Esophagus mucosa (tissue), 1 donor: Measurements from ENCODE around the gene CSF3R. TPM values are rescaled to one million over a fixed set of nuclear protein-coding genes. Genes with fewer than 3 reads are reported as not detected.

ENCODE experiments used
- ATAC-seq: fragments of 200-7000 bp; cut with Tn5 transposase; one replicate; pipeline ENCODE4 v1.9.1; 2020
- total RNA-seq: library from RNA; stranded (reverse); gene quantifications from one replicate; pipeline ENCODE4 v1.2.4, GENCODE V29; 2023
- donor health status: DM: yes; HTN: yes; CAD: no.

CSF3R gene
- 3.2 TPM for total RNA-seq

DNA sequence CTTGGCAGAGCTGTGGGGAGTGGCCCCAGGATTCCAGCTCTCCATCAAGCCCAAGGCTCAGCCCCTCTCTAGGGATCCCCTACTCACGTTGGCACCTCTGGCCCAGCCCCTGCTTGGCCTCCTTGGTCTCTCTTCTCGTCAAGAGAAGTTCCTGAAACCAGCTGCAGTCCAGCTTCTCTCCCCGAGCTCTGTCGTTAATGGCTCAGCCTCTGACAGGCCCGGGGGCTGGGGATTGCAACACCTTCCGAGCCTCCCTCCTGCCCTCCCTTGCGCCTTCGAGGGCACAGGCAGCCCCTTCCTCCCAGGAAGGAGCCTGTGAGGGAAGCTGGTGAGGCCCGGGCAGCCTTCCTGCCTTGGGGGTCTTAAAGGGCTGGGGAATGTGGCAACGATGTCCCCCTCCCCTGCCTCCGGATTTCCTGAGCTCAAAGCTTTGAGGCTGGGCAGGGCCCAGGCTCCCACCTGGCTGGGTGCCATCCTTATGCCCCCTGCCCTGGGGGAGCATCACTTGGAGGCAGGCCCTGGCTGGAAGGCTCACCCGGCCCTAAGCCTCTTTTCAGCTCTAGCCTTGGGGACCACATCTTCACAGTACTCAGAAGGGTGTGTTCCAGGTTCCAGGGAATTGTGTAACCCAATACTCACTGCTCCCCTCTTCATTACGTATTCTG, at the start of gene CSF3R:
TSS of gene CSF3R (minus strand) at position 190 of the 665 bp plus-strand sequence. CDS start 3,417 bp downstream, outside the sequence.
- no peak for ATAC-seq

DNA sequence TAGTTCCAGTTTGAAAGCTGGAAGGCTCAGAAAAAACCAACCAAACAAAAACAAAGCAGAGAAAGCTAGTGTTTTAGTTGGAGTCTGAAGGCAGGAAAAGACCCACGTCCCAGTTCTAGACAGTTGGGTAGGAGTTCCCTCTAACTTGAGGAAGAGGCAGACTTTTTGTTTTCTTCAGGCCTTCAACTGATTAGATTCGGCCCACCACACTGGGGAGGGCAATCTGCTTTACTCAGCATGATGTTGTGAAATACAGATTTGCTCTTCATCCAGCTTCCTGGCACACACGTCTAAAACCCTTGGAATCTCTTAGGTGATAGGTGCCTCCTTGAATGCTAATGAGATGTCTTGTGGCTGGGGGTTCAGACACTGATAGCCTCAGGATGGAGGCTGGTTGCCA, 49.1 kb upstream of the CSF3R start:
- ATAC-seq = no peak

GRCh38 chr1:36530791-36531190, 48.1 kb upstream of the CSF3R start:
- no peak for ATAC-seq

GRCh38 chr1:36530261-36530660, 47.5 kb upstream of the CSF3R start:
- ATAC-seq = no peak

- no peak for ATAC-seq
Observed at GRCh38 chr1:36529769-36530260, 47.1 kb upstream of the CSF3R start.

GRCh38 chr1:36528361-36529349, 45.9 kb upstream of the CSF3R start:
- ATAC-seq = peak; percentile 46

DNA sequence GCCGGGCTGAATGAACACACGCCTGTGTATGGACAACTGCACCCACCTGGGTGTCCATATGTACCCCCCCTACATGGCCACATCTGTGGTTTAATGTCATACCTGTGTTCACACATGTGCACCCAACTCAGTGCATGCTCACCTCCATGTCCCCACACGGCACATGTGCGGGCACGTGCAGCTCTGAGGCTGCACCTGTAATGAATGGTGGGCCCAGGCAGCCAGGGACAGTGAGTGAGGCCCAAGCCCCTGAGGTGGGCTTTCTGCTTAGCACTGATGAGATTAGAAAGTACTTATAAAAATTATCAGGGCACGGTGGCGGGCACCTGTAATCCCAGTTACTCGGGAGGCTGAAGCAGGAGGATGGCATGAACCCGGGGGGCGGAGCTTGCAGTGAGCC, 42.5 kb upstream of the CSF3R start:
- no peak for ATAC-seq

GRCh38 chr1:36524359-36525062, 41.8 kb upstream of the CSF3R start:
- ATAC-seq = no peak

DNA sequence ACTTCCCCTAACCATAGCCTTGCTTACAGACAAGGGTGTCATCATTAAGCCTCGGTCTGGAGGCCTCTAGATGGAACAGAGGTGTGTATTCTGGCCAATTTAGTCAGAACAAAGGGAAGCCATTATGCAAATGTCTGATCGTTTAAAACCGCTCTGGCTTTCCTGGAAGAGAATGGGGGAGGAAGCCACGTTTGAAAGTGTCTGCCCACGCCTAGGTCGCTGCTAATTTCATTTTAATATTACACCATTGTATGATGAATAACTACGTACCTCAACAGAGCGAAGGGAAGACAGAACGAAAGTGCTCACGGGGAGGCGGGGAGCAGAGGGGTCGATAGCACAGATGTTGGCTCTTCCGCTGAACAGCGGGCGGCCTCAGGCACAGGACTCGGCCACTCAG, 41.1 kb upstream of the CSF3R start:
- no peak for ATAC-seq

DNA sequence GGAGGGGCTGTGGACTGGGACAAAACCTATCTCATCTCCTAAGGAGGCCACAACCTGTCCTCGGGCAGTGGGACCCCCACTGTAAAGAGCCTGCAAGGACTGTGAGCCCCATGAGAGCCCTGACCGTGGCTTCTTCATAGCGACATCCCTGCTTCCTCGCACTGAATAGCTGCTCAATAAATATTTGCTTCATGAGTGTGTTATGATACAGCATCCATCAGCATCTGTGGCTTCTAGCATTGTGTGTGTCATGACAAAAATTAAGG, 40.5 kb upstream of the CSF3R start:
- ATAC-seq = no peak

DNA sequence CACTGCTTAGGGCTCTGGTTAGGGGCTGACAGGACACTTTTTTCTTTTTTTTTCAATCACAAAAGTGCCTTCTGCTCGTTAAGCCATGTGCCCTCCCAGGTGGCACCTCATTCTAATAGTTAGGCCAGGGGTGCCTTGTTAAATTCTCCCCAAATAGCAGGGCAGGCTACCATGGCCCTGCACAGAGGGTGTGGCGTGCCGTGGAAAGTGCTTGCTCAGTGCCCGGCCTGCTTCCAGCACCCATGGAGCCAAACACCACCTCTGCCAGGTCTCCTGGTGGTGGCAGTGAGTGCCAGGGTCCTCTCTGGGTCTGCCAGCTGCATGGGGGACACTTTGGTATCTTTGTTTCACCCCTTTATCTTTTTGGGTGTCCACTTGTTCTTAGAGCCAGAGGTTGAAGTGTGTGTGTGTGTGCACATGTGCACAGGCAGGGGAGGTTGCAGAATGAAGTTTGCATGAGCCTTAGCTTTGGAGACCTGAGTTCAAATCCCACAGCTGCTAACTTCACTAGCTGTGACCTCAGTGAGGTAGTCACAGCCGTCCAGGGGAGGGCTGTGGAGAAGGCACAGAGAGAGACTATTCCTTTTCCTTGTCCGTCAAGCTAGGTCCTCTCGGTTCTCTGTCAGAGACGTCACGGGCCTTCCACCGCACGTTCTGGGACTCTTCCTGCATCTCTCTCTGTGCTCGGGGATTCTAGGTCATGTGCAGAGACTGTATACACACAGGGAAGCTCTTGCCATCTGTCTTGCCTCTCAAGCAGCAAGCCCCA, 39.9 kb upstream of the CSF3R start:
- ATAC-seq = no peak

DNA sequence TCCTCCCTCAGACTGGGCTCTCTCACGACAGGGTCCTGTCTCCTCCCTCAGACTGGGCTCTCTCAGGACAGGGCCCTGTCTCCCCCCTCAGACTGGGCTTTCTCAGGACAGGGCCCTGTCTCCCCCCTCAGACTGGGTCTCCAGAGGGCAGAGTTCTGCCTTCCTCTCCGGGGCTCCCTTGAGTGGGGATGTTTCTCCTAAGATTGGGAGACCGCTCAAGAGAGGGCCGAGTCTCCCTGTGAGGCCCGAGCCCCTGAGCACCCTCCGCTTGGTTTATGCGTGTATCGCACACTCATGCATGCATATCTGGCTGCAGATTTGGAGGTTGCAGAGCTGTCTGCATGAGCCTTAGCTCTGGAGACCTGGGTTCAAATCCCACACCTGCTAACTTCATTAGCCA, 39.3 kb upstream of the CSF3R start:
- no peak for ATAC-seq

DNA sequence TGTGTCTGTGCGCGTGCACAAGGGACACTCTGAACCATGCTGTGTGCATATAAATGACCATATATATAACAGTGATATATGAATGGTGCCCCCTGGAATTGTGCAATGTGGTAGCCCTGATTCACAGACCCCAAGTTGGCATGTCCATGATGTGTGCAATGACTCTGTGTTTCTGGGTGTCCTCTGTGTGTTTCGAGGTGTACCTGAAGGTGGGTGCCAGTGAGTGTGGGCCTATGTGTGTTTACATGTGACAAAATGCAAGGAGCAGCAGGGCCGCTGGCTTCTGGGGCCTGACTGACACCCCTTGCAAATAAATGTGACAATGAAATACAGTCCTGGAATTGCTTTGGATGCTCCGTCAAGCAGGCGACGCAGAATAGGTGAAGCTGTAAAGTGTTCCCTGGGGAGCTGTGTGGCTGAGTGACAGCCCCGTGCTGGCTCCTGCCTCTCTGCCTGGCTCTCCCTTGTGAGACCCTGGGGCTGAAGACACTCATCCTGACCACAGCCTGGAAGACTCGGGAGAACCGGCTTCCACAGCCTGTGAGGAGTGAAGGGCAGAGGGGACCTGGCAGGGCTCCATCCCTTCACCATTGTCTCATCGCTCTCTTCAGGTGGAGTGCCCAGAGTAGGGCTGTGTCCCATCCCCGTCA, 38.2 kb upstream of the CSF3R start:
- no peak for ATAC-seq

DNA sequence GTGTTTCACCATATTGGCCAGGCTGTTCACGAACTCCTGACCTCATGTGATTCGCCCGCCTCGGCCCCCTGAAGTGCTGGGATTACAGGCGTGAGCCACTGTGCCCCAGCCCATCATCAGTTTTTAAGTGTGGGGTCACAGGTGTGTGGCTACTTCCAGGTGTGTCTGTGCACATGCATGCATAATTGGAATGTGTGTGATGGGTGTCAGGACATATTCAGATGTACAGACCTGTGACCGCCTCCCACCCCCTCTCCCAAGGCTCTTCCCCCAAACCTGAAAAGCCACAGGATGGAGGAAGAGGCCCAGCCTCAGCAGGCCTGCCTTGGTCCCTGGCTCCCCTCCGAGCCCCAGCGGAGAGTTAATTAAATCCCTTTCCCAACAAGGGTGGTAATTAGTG, 37.3 kb upstream of the CSF3R start:
- no peak for ATAC-seq

DNA sequence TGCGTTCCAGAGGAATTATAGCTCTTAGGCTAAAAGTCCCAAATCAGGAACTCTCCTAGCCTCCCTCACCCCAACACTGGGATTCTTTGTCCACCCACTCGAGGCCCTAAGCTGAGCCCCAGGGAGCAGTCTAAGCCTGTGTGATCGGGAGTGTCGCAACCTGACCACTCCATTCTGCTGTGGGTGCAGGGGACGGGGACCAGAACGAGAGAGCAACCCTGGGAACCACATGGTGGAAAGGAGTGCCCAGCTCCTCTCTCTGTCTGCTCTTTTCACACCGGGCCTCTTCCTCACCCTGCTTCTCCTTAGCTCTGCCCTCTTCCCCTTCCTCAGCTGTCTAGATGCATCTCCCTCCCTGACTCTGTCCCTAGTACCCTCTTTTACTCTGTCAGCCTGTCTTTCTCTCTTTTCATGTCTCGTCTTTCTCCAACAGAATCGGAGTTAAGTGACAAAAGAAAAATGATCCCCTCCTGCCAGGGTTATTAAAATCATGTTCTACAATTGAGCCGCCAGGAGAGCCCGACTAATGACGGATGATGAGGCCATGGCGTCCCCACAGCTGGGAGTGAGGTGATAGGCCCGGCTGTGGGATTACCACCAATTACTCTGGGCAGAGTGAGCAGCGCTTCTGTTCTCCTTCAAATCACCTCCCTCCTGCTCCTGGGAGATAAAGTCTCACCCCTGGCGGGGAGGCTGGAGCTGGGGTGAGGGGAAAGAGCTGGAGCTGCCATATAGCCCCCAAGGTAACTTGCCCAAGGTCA, 34.5 kb upstream of the CSF3R start:
- ATAC-seq = no peak

GRCh38 chr1:36516372-36517010, 33.8 kb upstream of the CSF3R start:
- peak; percentile 27 for ATAC-seq

DNA sequence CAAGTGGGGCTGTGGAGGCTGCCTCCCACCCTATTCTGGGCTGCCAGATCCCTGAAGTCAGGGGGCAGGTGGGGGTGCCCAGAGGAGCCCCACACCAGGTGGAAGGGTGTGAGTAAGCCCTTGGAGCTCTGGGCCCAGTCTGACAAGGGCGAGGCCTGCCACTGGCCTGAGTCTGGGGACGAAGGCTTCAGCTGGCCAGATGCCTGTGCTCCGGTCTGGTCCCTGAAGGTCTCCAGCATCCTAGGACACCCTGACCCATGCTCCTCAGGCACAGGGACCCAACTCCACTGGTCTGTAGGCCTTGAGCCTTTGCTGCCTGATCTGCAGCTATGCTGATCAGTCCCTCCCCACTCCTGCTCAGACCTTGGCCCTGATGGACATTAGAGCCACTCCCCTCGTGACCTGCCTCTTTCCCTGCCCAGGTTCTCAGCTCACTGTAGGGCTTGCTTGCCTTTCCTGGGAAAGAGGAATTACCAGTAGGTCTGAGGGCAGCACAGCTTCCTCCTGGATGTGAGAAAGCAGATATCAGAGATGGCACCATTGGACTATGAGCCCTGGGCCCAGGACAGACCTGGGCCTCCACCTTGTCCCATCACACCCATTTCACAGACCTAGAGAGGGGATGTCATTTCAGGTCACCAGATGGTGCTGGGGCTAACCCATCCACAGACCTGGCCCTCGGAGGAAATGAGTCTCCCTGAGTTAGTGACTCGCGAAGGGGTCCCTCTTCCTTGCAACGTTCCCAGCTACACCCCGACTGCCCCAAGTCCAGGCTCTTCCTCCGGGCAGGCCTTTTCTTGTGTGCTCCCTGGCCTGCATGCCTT, 32.8 kb upstream of the CSF3R start:
- no peak for ATAC-seq

GRCh38 chr1:36514501-36514900, 31.8 kb upstream of the CSF3R start:
- no peak for ATAC-seq

GRCh38 chr1:36513676-36514473, 31.2 kb upstream of the CSF3R start:
- ATAC-seq = no peak
